ENCODE results near the gene DTWD2. TPM values are rescaled to one million over a fixed set of nuclear protein-coding genes. Genes with fewer than 3 reads are reported as not detected.

DTWD2 gene
- total RNA-seq, 4 donors from 2014 or later: 6.1 to 9.8 (median 6.3) TPM

GRCh38 chr5:118808441-118808840 is 179.9 kb downstream of the DTWD2 start:
- H3K27me3 ChIP-seq: no peaks in the 10 kb centered on the region
- H3K4me1 ChIP-seq: no peaks in the 10 kb centered on the region
- TF ChIP-seq POLR2A (IDR thresholded peaks at IDR 0.05): no peak
- TF ChIP-seq EP300 (IDR thresholded peaks at IDR 0.05): no peak
- TF ChIP-seq CTCF (IDR thresholded peaks at IDR 0.05): no peak
- peaks cover 0 to 20% (median 6%) of the 10 kb centered on the region in 4 donors for H3K9me3 ChIP-seq
- no peak for DNase-seq (ENCODE audit: low spot score in 2 of 2)
- no peak overlapping the region for H3K27ac ChIP-seq
- H3K36me3 ChIP-seq: no peaks in the 10 kb centered on the region
- 60% methylated on average over 2 of the region's 2 CpGs for WGBS, 2 donors
- no peak overlapping the region for H3K4me3 ChIP-seq

GRCh38 chr5:118806571-118806970 is 181.8 kb downstream of the DTWD2 start:
- Histone ChIP-seq H3K27me3 (no peaks in the 10 kb centered on the region), H3K9me3 (peaks cover 0 to 16% (median 6%) of the 10 kb centered on the region in 4 donors), H3K36me3 (no peaks in the 10 kb centered on the region), H3K4me3 (no peak overlapping the region), H3K4me1 (no peaks in the 10 kb centered on the region), H3K27ac (no peak overlapping the region)
- DNase-seq (ENCODE audit: low spot score in 2 of 2): no peak
- 89 to 94% methylated on average over 4 of the region's 4 CpGs for WGBS, 2 donors
- no peak for TF ChIP-seq CTCF (IDR thresholded peaks at IDR 0.05)
- TF ChIP-seq EP300 (IDR thresholded peaks at IDR 0.05): no peak
- TF ChIP-seq POLR2A (IDR thresholded peaks at IDR 0.05): no peak

GRCh38 chr5:118802335-118802734 is 186.0 kb downstream of the DTWD2 start:
- Histone ChIP-seq H3K9me3 (no peaks in the 10 kb centered on the region), H3K4me3 (no peak overlapping the region), H3K27ac (no peak overlapping the region), H3K27me3 (no peaks in the 10 kb centered on the region), H3K4me1 (no peaks in the 10 kb centered on the region), H3K36me3 (no peaks in the 10 kb centered on the region)
- WGBS, 2 donors: 92 to 95% methylated on average over 2 of the region's 2 CpGs
- TF ChIP-seq EP300 (IDR thresholded peaks at IDR 0.05) (no peak), POLR2A (IDR thresholded peaks at IDR 0.05) (no peak), CTCF (IDR thresholded peaks at IDR 0.05) (no peak)
- no peak for DNase-seq (ENCODE audit: low spot score in 2 of 2)

- Histone ChIP-seq H3K4me1 (peaks cover 0 to 14% (median 4%) of the 10 kb centered on the region in 4 donors), H3K27ac (no peak overlapping the region), H3K27me3 (no peaks in the 10 kb centered on the region), H3K4me3 (no peak overlapping the region), H3K36me3 (no peaks in the 10 kb centered on the region), H3K9me3 (no peaks in the 10 kb centered on the region)
- TF ChIP-seq POLR2A (IDR thresholded peaks at IDR 0.05) (no peak), CTCF (IDR thresholded peaks at IDR 0.05) (no peak)
- 79 to 84% methylated on average over 3 of the region's 3 CpGs for WGBS, 2 donors
- DNase-seq (ENCODE audit: low spot score in 2 of 2): no peak
Observed at GRCh38 chr5:118796081-118796480, 192.3 kb downstream of the DTWD2 start.

- H3K36me3 ChIP-seq: no peaks in the 10 kb centered on the region
- TF ChIP-seq EP300 (IDR thresholded peaks at IDR 0.05): no peak
- no peak for TF ChIP-seq POLR2A (IDR thresholded peaks at IDR 0.05)
- no peak for TF ChIP-seq CTCF (IDR thresholded peaks at IDR 0.05)
- H3K4me3 ChIP-seq: no peak overlapping the region
- H3K27me3 ChIP-seq: no peaks in the 10 kb centered on the region
- 96 to 98% methylated on average over 3 of the region's 3 CpGs for WGBS, 2 donors
- no peak overlapping the region for H3K27ac ChIP-seq
- H3K9me3 ChIP-seq: no peaks in the 10 kb centered on the region
- no peak for DNase-seq (ENCODE audit: low spot score in 2 of 2)
- peaks cover 0 to 14% (median 4%) of the 10 kb centered on the region in 4 donors for H3K4me1 ChIP-seq
Observed at GRCh38 chr5:118794281-118794680, 194.1 kb downstream of the DTWD2 start.
